T follicular helper cell (primary cell): ENCODE measurements around the gene FAM228B.
A peak's percentile ranks its signal among the peaks of the same experiment; 100 is the strongest.
"Not testable (repeated sequence)": the region's sequence is repeated elsewhere in the genome, so short reads cannot be mapped to it uniquely, and the experiment has no call there.

Experiments
- DNase-seq: peaks from one replicate; pipeline ENCODE4 v3.0.0-alpha.2; 2020; ENCODE audit warnings: low read depth
- total RNA-seq, 2 experiments: gene quantifications; one replicate each; lab custom pipeline; 2026; lab: John Stamatoyannopoulos, UW

FAM228B gene
- total RNA-seq, result 2.0 to 6.2 reads per million in 2 experiments

GRCh38 chr2:24123195-24123921, at the start of gene FAM228B, which contains the start of gene PFN4:
TSS of gene FAM228B (plus strand) at chr2:24123469. CDS start at chr2:24124362, 893 bp downstream.
TSS of gene PFN4 (minus strand) at chr2:24123334. CDS start at chr2:24122535, 799 bp downstream.
- peak; percentile 4 for DNase-seq

GRCh38 chr2:24073816-24074215, 49.5 kb upstream of the FAM228B start:
- DNase-seq, result no peak

GRCh38 chr2:24075259-24075658, 48.0 kb upstream of the FAM228B start:
- no peak for DNase-seq

DNA sequence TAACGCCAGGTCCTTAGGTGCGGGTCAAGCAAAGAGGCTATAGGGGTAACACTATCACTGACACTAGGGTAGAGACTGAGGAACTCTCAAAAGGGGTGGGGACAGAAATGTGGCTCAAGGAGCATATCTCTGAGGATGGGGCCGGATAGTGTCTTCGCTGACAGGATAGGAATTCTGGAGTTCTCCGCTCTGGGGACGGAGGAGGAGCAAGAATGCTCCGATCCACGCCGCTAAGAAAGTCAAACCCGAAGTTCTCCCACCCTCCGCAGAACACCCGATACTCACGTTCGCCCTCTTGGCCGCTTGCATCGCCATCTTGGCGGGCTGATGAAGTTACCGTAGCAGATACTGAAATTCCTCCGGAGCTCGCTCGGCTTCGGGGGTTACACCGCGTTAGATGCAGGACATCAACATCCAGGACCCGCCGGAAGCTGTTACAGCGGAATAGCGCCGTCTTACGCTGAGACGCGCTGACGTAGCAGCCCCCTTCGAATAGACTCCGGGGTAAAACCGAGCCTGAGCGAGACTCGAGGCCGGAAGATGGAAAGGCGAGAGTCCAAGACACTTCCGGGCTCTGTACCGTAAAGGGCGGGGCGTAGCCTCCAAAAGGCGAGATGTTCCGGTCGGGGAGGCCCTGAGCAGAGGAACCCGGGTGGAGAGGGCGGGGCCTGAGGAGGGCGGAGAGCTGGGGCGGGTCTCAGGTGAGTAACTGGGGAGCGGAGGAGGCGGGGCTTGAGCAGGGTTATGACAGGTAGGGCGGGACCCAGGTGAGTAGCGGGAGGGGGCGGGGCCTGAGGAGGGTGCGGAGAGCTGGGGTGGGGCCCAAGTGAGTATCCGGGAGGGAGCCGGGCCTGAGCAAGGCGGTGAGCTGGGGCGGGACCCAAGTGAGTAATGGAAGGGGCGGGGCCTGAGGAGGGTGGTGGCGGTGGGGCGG, 47.1 kb upstream of the FAM228B start, which contains the start of gene SF3B6:
SF3B6 (minus strand) TSS at position 412 of the 934 bp plus-strand sequence; CDS start at position 315, 97 bp downstream.
- DNase-seq, result peak; percentile 100

- DNase-seq, result no peak
Observed at GRCh38 chr2:24076849-24077534, 46.3 kb upstream of the FAM228B start.

DNA sequence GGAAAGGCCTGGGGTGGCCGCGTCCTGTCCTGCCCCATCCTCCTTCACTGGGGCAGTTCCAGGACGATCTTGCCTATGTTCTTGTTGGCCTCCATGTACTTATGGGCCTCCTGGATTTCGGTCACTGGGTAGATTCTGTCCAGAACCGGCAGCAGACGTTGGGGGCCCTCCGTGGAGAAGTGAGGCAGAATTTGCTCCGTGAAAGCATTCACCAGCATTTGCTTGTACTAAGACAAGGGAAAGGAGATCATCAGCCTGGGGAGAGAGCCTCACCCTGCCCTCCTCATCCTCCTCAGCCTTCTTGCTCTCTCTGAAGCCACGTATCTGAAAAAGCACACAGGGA, 45.8 kb upstream of the FAM228B start:
- no peak for DNase-seq

DNA sequence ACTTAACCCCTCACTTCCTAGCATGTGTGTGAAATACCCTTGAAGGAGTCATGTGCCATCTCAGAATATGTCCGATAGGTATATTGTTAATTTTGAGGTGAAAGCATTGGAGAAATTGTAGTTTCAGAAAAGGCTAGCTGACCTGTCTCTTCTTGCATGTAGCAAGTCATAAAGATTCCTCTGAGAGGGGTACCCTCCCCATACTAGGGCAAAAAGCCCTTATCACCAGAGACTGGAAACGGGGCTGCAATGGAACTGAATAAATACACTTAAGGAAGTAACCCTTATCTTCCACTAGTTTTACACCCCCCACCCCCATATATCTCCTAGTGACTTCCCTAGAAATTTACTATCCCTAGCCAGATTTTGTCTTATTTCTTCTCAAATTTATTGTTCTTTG, 45.4 kb upstream of the FAM228B start:
- DNase-seq, result no peak

DNA sequence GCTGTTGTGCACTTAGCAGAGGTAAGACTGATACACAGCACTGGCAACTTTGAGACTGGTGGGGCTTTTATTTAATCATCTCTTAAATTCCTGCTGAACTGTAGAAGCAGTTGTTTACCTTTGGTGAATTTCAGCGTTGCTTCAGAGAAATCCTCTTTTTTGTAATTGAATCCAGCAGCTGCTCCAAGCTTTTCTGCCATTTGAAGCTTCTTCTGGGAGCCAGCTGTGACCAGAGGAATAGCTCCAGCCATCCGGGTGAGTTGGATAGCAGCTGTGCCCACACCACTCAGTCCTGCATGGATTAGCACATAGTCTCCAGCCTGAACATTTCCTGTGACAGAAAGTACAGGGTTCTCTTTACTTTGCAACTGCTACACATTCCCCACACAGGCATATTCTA, 42.6 kb upstream of the FAM228B start:
- DNase-seq, result no peak

- DNase-seq, result no peak
Observed at GRCh38 chr2:24082787-24083566, 40.3 kb upstream of the FAM228B start.

DNA sequence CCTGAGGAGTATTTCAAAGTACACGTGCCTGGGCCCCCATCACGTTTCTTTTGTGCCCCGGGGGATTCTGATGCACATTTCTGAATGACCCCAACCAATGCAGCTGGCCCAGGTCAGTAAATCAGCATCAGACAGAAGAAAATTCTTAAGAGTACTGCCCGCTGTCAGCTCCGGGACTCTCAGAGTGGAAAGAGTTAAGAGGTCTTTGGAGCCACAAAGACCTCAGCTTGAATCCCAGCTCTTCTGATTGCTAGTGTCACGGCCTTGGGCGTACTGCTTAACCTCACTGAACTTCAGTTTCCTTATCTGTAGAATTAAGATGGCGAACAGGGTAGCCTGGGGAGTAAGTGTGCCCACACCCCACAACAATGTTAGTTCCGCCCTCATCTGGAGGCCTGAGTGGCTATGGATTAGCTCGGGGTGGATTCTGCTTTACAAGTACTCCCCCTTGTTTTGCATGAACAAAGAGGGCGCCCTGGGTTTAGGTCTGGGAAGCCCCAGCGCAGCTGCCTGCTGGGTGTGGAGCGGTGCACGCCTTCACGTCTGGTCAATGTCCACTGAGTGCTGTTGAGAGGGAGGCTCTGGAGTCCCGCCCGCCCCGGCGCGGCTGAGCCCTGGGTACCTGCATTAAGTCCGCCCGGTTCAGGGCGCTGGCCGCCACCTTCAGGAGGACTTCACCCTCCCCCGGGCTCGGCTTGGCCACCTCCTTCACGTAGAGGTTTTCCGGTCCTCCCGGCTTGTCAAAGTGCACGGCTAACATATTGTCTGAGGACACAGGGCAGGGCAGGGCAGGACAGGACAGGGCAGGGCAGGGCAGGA, 39.5 kb upstream of the FAM228B start:
- peak; percentile 5 for DNase-seq

DNA sequence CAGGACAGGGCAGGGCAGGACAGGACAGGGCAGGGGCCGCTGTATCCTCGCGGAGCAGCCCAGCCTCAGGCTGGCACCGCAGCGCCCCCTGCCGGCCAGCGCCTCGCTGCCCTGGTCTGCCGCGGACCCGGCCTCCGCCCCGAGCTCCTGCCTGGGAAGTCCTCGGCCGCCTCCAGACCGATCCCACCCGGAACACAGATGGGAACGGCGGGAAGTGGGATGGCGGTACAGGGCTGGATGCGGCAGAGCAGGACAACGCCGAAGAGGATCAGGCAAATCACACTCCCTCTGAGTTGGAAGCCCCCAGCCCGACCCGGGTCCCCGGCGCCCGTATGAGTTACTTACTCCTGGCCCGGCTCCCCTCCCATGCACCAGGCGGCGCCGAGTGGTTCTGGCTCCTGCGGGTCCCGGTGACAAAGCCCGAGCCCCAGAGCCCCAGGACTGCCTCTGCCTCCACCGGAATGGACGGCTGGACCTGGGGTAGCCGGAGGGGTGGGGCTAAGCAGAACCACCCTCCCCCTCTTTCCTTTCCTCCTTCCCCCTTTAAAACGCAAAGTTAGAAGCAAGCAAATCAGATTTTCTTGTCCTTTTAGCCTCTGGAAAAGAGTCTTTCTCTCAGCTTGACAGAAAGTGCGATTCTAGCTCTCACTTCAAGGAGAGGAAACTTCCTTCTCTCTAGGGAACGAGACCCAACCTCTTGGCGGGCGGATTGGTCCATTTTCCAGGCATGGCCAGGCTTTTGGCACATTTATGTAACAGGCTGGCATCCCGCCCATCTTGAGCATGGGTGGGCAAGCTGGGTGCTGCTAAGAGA, 38.7 kb upstream of the FAM228B start, which contains the start of gene TP53I3:
TP53I3 (minus strand) TSS at position 449 of the 814 bp plus-strand sequence. CDS start 508 bp downstream, outside the sequence.
- DNase-seq, result peak; percentile 66

DNA sequence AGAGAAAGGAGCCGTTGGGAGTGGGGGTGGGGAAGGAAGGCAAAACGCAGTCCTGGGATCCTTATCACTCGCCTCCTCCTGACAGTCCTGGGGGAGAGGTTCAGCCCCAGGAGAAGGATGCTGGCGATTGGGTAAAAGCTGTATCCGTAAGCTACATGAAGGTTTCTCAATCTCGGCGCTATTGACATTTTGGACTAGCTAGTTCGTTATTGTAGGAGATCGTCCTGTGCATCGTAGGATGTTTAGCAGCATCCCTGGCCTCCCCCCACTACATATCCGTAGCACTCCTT, 38.1 kb upstream of the FAM228B start:
- DNase-seq, result no peak

- DNase-seq, result no peak
Observed at GRCh38 chr2:24086241-24086640, 37.0 kb upstream of the FAM228B start.

- no peak for DNase-seq
Observed at GRCh38 chr2:24087032-24087431, 36.2 kb upstream of the FAM228B start.

DNA sequence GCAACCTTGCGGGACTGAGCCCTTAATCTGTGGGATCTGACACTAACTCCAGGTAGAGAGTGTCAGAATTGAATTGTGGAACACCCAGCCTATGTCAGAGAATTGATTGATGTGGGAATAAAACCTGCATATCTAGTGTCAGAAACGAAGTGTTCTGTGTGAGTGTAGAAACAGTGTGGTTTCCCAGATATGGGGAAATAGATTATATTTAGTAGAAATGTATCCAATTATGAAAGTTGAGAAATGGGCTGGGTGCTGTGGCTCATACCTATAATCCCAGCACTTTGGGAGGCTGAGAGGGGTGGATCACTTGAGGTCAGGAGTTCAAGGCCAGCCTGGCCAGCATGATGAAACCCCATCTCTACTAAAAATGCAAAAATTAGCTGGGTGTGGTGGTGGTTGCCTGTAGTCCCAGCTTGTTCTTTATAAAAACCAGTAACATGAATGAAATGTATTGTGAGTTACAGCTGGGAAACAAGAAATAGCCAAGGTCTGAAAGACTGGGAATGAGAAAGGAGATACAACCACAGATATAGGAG, 34.4 kb upstream of the FAM228B start:
- no peak for DNase-seq

GRCh38 chr2:24093270-24093669, 30.0 kb upstream of the FAM228B start:
- DNase-seq, result not testable (repeated sequence)

DNA sequence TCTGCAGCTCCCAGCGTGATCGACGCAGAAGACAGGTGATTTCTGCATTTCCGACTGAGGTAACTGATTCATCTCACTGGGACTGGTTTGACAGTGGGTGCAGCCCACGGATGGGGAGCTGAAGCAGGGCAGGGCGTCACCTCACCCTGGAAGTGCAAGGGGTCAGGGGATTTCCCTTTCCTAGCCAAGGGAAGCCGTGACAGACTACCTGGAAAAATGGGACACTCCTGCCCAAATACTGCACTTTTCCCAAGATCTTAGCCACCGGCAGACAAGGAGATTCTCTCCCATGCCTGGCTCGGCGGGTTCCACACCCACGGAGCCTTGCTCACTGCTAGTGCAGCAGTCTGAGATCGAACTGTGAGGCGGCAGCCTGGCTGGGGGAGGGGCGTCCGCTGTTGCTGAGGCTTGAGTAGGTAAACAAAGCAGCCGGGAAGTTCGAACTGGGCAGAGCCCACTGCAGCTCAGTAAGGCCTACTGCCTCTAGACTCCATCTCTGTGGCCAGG, 28.0 kb upstream of the FAM228B start:
- not testable (repeated sequence) for DNase-seq

DNA sequence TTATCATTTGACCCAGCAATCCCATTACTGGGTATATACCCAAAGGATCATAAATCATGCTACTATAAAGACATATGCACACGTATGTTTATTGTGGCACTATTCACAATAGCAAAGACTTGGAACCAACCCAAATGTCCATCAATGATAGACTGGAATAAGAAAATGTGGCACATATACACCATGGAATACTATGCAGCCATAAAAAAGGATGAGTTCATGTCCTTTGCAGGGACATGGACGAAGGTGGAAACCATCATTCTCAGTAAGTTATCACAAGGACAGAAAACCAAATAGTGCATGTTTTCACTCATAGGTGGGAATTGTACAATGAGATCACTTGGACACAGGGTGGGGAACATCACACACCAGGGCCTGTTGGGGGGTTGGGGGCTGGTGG, 22.5 kb upstream of the FAM228B start:
- not testable (repeated sequence) for DNase-seq

DNA sequence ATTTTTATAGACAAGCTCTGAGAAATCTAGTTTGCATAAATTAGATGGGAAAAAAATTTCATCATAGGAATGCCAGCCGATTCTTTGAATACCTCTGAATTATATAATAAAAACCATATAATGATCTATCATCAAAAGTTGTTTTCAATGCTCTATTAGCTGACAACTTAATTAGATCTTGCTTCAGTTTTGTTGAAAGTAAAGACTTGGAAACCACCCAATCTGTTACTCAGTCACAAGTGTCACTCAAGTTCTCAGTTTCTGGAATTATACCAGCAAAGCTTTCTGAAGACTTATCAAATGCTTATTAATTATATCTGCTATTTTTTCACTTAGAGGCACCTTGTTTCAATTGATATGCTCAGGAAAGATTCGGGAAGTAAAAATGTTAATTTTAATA, 21.3 kb upstream of the FAM228B start:
- DNase-seq, result no peak
